Measurements from ENCODE around the gene PIP4K2C. TPM values are rescaled to one million over a fixed set of nuclear protein-coding genes. Genes with fewer than 3 reads are reported as not detected.

PIP4K2C gene
- 10 to 100 TPM; 19.3 to 42.2 TPM for total RNA-seq
- 10 to 100 TPM; 13.7 to 22.3 TPM for polyA plus RNA-seq
- long read RNA-seq, donor 1, partial matches to known transcripts: 13 of 16 reads
- long read RNA-seq, donor 1, other reads (novel, unspliced or antisense): 0 of 16 reads
- long read RNA-seq, donor 2: 0 reads
- long read RNA-seq, donor 3, transcript PIP4K2C-201 (10 exons, 2,924 nt): major isoform, 5 of 5 reads
- long read RNA-seq, donor 3, partial matches to known transcripts: 0 of 5 reads
- long read RNA-seq, donor 3, other reads (novel, unspliced or antisense): 0 of 5 reads
- long read RNA-seq, donor 4, partial matches to known transcripts: 0 of 1 reads
- long read RNA-seq, donor 4, other reads (novel, unspliced or antisense): 0 of 1 reads
- long read RNA-seq, donor 5, partial matches to known transcripts: 0 of 3 reads
- long read RNA-seq, donor 5, other reads (novel, unspliced or antisense): 0 of 3 reads

- no peak for TF ChIP-seq CTCF (IDR thresholded peaks at IDR 0.05; ENCODE audit: control extremely low read depth, extremely low read depth)
- 1% methylated on average over 68 to 69 of the region's 69 CpGs for WGBS, 2 donors
- H3K4me1 ChIP-seq (ENCODE audit: control insufficient read depth in 5 of 5, insufficient read depth in 5 of 5, low read length in 5 of 5): peaks cover 0 to 18% (median 5%) of the 10 kb centered on the region in 5 donors
- peaks cover 0 to 8% (median 8%) of the 10 kb centered on the region in 3 donors for H3K27me3 ChIP-seq (ENCODE audit: control insufficient read depth in 3 of 3, insufficient read depth in 3 of 3, low read length in 2 of 3)
- DNase-seq: peak; percentile 66 to 81 (median 72)
- peak within 1 kb of the TSS; percentile 70 to 76 for H3K27ac ChIP-seq (ENCODE audit: low read depth in 1 of 2, low read length in 1 of 2)
- peak; percentile 94 for ATAC-seq (ENCODE audit: insufficient read depth, low FRiP score)
- H3K9ac ChIP-seq (ENCODE audit: insufficient read depth in 1 of 2, low read length in 2 of 2): peak within 1 kb of the TSS; percentile 37 to 62
- no peaks in the 10 kb centered on the region for H3K9me3 ChIP-seq (ENCODE audit: control insufficient read depth in 4 of 4, insufficient read depth in 3 of 4, low read length in 3 of 4)
- peak within 1 kb of the TSS; percentile 98 for H3K4me3 ChIP-seq
- peaks cover 0 to 7% (median 0%) of the 10 kb centered on the region in 4 donors for H3K36me3 ChIP-seq (ENCODE audit: control insufficient read depth in 4 of 4, insufficient read depth in 4 of 4, low read length in 4 of 4)
These were observed at the start of gene PIP4K2C for GRCh38 chr12:57590864-57591781. TSS of gene PIP4K2C (plus strand) at chr12:57591192. CDS start at chr12:57591290, 98 bp downstream.

GRCh38 chr12:57541717-57542116 lies 49.3 kb upstream of the PIP4K2C start:
- H3K27me3 ChIP-seq (ENCODE audit: control insufficient read depth in 3 of 3, insufficient read depth in 3 of 3, low read length in 2 of 3): no peaks in the 10 kb centered on the region
- no peak overlapping the region for H3K9ac ChIP-seq (ENCODE audit: insufficient read depth in 1 of 2, low read length in 2 of 2)
- H3K9me3 ChIP-seq (ENCODE audit: control insufficient read depth in 4 of 4, insufficient read depth in 3 of 4, low read length in 3 of 4): no peaks in the 10 kb centered on the region
- H3K36me3 ChIP-seq (ENCODE audit: control insufficient read depth in 4 of 4, insufficient read depth in 4 of 4, low read length in 4 of 4): peaks cover 6 to 24% (median 14%) of the 10 kb centered on the region in 4 donors
- H3K27ac ChIP-seq (ENCODE audit: low read depth in 1 of 2, low read length in 1 of 2): no peak overlapping the region
- DNase-seq (peak in 1 of 3 donors; percentile 4), ATAC-seq (ENCODE audit: insufficient read depth, low FRiP score) (no peak)
- no peak for TF ChIP-seq CTCF (IDR thresholded peaks at IDR 0.05; ENCODE audit: control extremely low read depth, extremely low read depth)
- H3K4me3 ChIP-seq: no peak overlapping the region
- 86 to 88% methylated on average over 2 of the region's 2 CpGs for WGBS, 2 donors
- H3K4me1 ChIP-seq (ENCODE audit: control insufficient read depth in 5 of 5, insufficient read depth in 5 of 5, low read length in 5 of 5): peaks cover 0 to 14% (median 8%) of the 10 kb centered on the region in 5 donors

- 40 to 70% methylated on average over 2 of the region's 2 CpGs for whole genome bisulfite sequencing, 2 donors
- Histone ChIP-seq H3K27ac (ENCODE audit: low read depth in 1 of 2, low read length in 1 of 2) (no peak overlapping the region), H3K4me3 (no peak overlapping the region), H3K9ac (ENCODE audit: insufficient read depth in 1 of 2, low read length in 2 of 2) (no peak overlapping the region), H3K9me3 (ENCODE audit: control insufficient read depth in 4 of 4, insufficient read depth in 3 of 4, low read length in 3 of 4) (no peaks in the 10 kb centered on the region), H3K36me3 (ENCODE audit: control insufficient read depth in 4 of 4, insufficient read depth in 4 of 4, low read length in 4 of 4) (peaks cover 6 to 16% (median 11%) of the 10 kb centered on the region in 4 donors), H3K27me3 (ENCODE audit: control insufficient read depth in 3 of 3, insufficient read depth in 3 of 3, low read length in 2 of 3) (peaks cover 0 to 12% (median 5%) of the 10 kb centered on the region in 3 donors), H3K4me1 (ENCODE audit: control insufficient read depth in 5 of 5, insufficient read depth in 5 of 5, low read length in 5 of 5) (peaks cover 0 to 14% (median 8%) of the 10 kb centered on the region in 5 donors)
- DNase-seq (no peak), ATAC-seq (ENCODE audit: insufficient read depth, low FRiP score) (no peak)
- TF ChIP-seq CTCF (IDR thresholded peaks at IDR 0.05; ENCODE audit: control extremely low read depth, extremely low read depth): no peak
These were observed 47.4 kb upstream of the PIP4K2C start for GRCh38 chr12:57543581-57543980.

All from lung (tissue), 16 donors.